Measurements from ENCODE around the gene RAPGEF3. TPM values are rescaled to one million over a fixed set of nuclear protein-coding genes. Genes with fewer than 3 reads are reported as not detected.

Gene RAPGEF3
- total RNA-seq, 1 donor from 2014 or later = 2.1 TPM

GRCh38 chr12:47705566-47706425 is 52.9 kb downstream of the RAPGEF3 start, which contains the start of gene RPAP3:
Gene RPAP3 (minus strand): TSS chr12:47706030. CDS start chr12:47702840, 3,190 bp downstream.
- ATAC-seq (peak; percentile 98), DNase-seq (ENCODE audit: low spot score) (peak; percentile 97)

GRCh38 chr12:47705229-47705565 is 53.5 kb downstream of the RAPGEF3 start:
- DNase-seq (ENCODE audit: low spot score) (no peak), ATAC-seq (no peak)

- DNase-seq (ENCODE audit: low spot score) (no peak), ATAC-seq (no peak)
Observed at GRCh38 chr12:47704719-47705118, 54.0 kb downstream of the RAPGEF3 start.

GRCh38 chr12:47700263-47700662 is 58.4 kb downstream of the RAPGEF3 start:
- ATAC-seq = no peak
- DNase-seq (ENCODE audit: low spot score) = no peak

GRCh38 chr12:47698631-47699030 is 60.0 kb downstream of the RAPGEF3 start:
- DNase-seq (ENCODE audit: low spot score) = no peak
- ATAC-seq = no peak

- ATAC-seq (no peak), DNase-seq (ENCODE audit: low spot score) (no peak)
Observed at GRCh38 chr12:47698055-47698454, 60.6 kb downstream of the RAPGEF3 start.

- ATAC-seq = peak; percentile 88
- DNase-seq (ENCODE audit: low spot score) = no peak
Observed at GRCh38 chr12:47689215-47689614, 69.5 kb downstream of the RAPGEF3 start.

GRCh38 chr12:47687636-47688035 is 71.0 kb downstream of the RAPGEF3 start:
- DNase-seq (ENCODE audit: low spot score) = no peak
- ATAC-seq = no peak

GRCh38 chr12:47686645-47687240 is 71.9 kb downstream of the RAPGEF3 start:
- peak; percentile 88 for ATAC-seq
- no peak for DNase-seq (ENCODE audit: low spot score)

Other genes with a start within 250 kb of the RAPGEF3 start
- gene RPAP3, start 52.9 kb downstream of the RAPGEF3 start, total RNA-seq = 5.8 TPM
- not detected for gene ENDOU, start 33.4 kb downstream of the RAPGEF3 start, total RNA-seq
- 14.1 TPM for gene SLC48A1, start 14.4 kb upstream of the RAPGEF3 start, total RNA-seq
- 8.1 TPM for gene HDAC7, start 61.0 kb upstream of the RAPGEF3 start, total RNA-seq
- gene VDR, start 146.1 kb upstream of the RAPGEF3 start, total RNA-seq = 0.28 TPM
- gene TMEM106C, start 204.7 kb upstream of the RAPGEF3 start, total RNA-seq = 14.8 TPM
- 0.08 TPM for gene COL2A1, start 245.6 kb upstream of the RAPGEF3 start, total RNA-seq

Measured in left lobe of liver (tissue), 2 donors.